H1 (cell line): Measurements from ENCODE around the gene SPATA13.
"Not testable (repeated sequence)": the region's sequence is repeated elsewhere in the genome, so short reads cannot be mapped to it uniquely, and the experiment has no call there.

Experiments
- EZH2 ChIP-seq: fragments of 200-600 bp; sonication (generic); IDR thresholded peaks from 2 replicates; pipeline ENCODE4 v1.7.1; 2012; ENCODE audit warnings: low read depth, mild to moderate bottlenecking, moderate library complexity, low read length, inconsistent platforms; ENCODE audit not compliant: severe bottlenecking
- JUND ChIP-seq: IDR thresholded peaks from 2 replicates; pipeline ENCODE4 v1.6.1; 2011; ENCODE audit warnings: mild to moderate bottlenecking, improper control_type of control experiment, low read length

- TF ChIP-seq JUND, EZH2: not testable (repeated sequence)
Measured at GRCh38 chr13:24317835-24318234, 157.3 kb downstream of the SPATA13 start.
